HepG2 (cell line): ENCODE data around the gene CARMIL3. TPM values are rescaled to one million over a fixed set of nuclear protein-coding genes. Genes with fewer than 3 reads are reported as not detected.

Experiments used
- ATAC-seq: fragments of 200-7000 bp; cut with Tn5 transposase; 3 replicates; pipeline ENCODE4 v1.9.1; 2020; ENCODE audit warnings: mild to moderate bottlenecking, moderate library complexity
- BruUV-seq: library from RNA; stranded (reverse); fragments of 400-500 nt; replicated peaks from 2 replicates; lab custom pipeline; 2021; lab: Mats Ljungman, UMichigan
- CTCF ChIA-PET: fragments of 300-600 bp; formaldehyde crosslinking; extraction: SDS; loops from one replicate; lab custom pipeline; 2021; ENCODE audit warnings: low total read pairs, inconsistent platforms, low intra/inter-chr PET ratio; lab: Yijun Ruan, JAX
- POLR2A ChIA-PET: fragments of 350-600 bp; sonication (Branson Sonifier 250); formaldehyde crosslinking; loops from one replicate; lab custom pipeline; 2020; ENCODE audit warnings: antibody characterized with exemption, inconsistent platforms; lab: Yijun Ruan, JAX
- DNase-seq: peaks from one replicate; pipeline ENCODE4 v3.0.0-alpha.2; 2015; ENCODE audit warnings: low spot score
- FAIRE-seq: peaks from 3 replicates; lab custom pipeline; 2011; peaks lifted over from hg19 to GRCh38; lab: Jason Lieb, UNC
- H2AFZ ChIP-seq: one replicate; pipeline ENCODE4 v1.6.1; 2011; ENCODE audit warnings: low read length, inconsistent platforms
- H3K27ac ChIP-seq: fragments of 300-600 bp; 3 replicates; pipeline ENCODE4 v1.8.0; 2011; ENCODE audit warnings: mixed run types, mild to moderate bottlenecking, mixed read lengths, low read length, inconsistent platforms; ENCODE audit not compliant: insufficient read depth; ENCODE audit errors: extremely low read length
- H3K27me3 ChIP-seq, 2 experiments: fragments of 200-600 bp in 1 of 2; 2 replicates in 1 of 2; 3 replicates in 1 of 2; pipeline versions ENCODE4 v1.6.0 to v1.8.0; 2011; ENCODE audit warnings: low read length in 2 of 2, mild to moderate bottlenecking in 2 of 2, moderate library complexity in 2 of 2, inconsistent platforms in 1 of 2; ENCODE audit not compliant: insufficient read depth in 2 of 2, control insufficient read depth in 1 of 2
- H3K36me3 ChIP-seq, 2 experiments: fragments of 200-600 bp in 1 of 2; replicated peaks in 1 of 2; 2 replicates in 1 of 2; 3 replicates in 1 of 2; pipeline versions ENCODE4 v1.5.1 to v1.8.0; 2011; ENCODE audit warnings: low read length in 2 of 2, inconsistent platforms in 1 of 2; ENCODE audit not compliant: insufficient read depth in 2 of 2, control insufficient read depth in 1 of 2
- H3K4me1 ChIP-seq: 2 replicates; pipeline ENCODE4 v1.5.1; 2012; ENCODE audit warnings: low read length, inconsistent platforms; ENCODE audit not compliant: insufficient read depth
- H3K4me2 ChIP-seq: 2 replicates; pipeline ENCODE4 v1.6.0; 2011; ENCODE audit warnings: low read depth, low read length, inconsistent platforms
- H3K4me3 ChIP-seq, 3 experiments: fragments of 200-600 bp in 1 of 3; sonication (generic), shearing (Covaris generic) in 1 of 3; replicated peaks in 1 of 3; 2 replicates each; pipeline ENCODE4 v1.5.1; 2011 to 2016; ENCODE audit warnings: low read length in 3 of 3, inconsistent platforms in 2 of 3, low read depth in 2 of 3, mild to moderate bottlenecking in 2 of 3, control low read depth in 1 of 3, mixed read lengths in 1 of 3; ENCODE audit not compliant: insufficient read depth in 1 of 3
- H3K79me2 ChIP-seq: one replicate; pipeline ENCODE4 v1.6.1; 2011; ENCODE audit warnings: low read length, inconsistent platforms; ENCODE audit not compliant: insufficient read depth
- H3K9ac ChIP-seq: 2 replicates; pipeline ENCODE4 v1.6.0; 2011; ENCODE audit warnings: mild to moderate bottlenecking, low read depth, low read length, inconsistent platforms; ENCODE audit not compliant: insufficient read depth
- H3K9me3 ChIP-seq: 2 replicates; pipeline ENCODE4 v1.5.1; 2012; ENCODE audit warnings: mild to moderate bottlenecking, low read length
- H4K20me1 ChIP-seq: 2 replicates; pipeline ENCODE4 v1.6.0; 2011; ENCODE audit warnings: inconsistent platforms, mild to moderate bottlenecking, low read length, moderate library complexity; ENCODE audit not compliant: insufficient read depth
- HOXD1 ChIP-seq: sonication (generic); formaldehyde crosslinking; IDR thresholded peaks from 2 replicates; pipeline ENCODE4 v1.5.0; 2020; ENCODE audit warnings: missing genetic modification reagents
- NONO ChIP-seq, 2 experiments: fragments of 450-650 bp in 1 of 2; sonication (generic) in 1 of 2; formaldehyde crosslinking in 1 of 2; IDR thresholded peaks in 1 of 2; conservative IDR thresholded peaks in 1 of 2; 2 replicates each; pipeline versions ENCODE4 v1.6.1 to v1.8.0; 2017 to 2022; ENCODE audit warnings: mild to moderate bottlenecking in 1 of 2, missing genetic modification reagents in 1 of 2, moderate library complexity in 1 of 2
- TSC22D2 ChIP-seq: sonication (generic); formaldehyde crosslinking; IDR thresholded peaks from 2 replicates; pipeline ENCODE4 v1.5.1; 2020; ENCODE audit warnings: missing genetic modification reagents, mild to moderate bottlenecking, borderline replicate concordance
- ZBTB40 ChIP-seq, 2 experiments: fragments of 450-650 bp in 1 of 2; sonication (generic) in 1 of 2; formaldehyde crosslinking in 1 of 2; IDR thresholded peaks; 2 replicates each; pipeline versions ENCODE4 v1.6.1 to v1.8.0; 2016 to 2022; ENCODE audit warnings: antibody characterized with exemption in 1 of 2, mild to moderate bottlenecking in 1 of 2, missing genetic modification reagents in 1 of 2
- ZKSCAN5 ChIP-seq: sonication (generic); formaldehyde crosslinking; IDR thresholded peaks from 2 replicates; pipeline ENCODE4 v1.5.1; 2020; ENCODE audit warnings: mild to moderate bottlenecking, missing genetic modification reagents
- WGBS: methylation state at CpG from one replicate; pipeline ENCODE4 v1.1.6; 2017; ENCODE audit warnings: low lambda C conversion rate; 5-methylcytosine and 5-hydroxymethylcytosine counted together
- in situ Hi-C: cut with HindIII; loops from 2 replicates; pipeline ENCODE4 v1.10.0; 2017; ENCODE audit warnings: low pct_unique_long_range_greater_than_20kb; ENCODE audit not compliant: extremely low pct_ligation_motif_present
- intact Hi-C: fragments of 100-400 bp; cut with micrococcal nuclease; formaldehyde crosslinking; loops from one replicate; pipeline ENCODE4 v1.10.0; 2022; ENCODE audit not compliant: unreplicated experiment
- polyA plus RNA-seq, 8 experiments: library from polyadenylated mRNA; depleted of rRNA in 3 of 8; stranded (reverse) in 7 of 8; unstranded in 1 of 8; fragments of >200 nt; fragmentation: Illumina TruSeq in 4 of 8; extraction: Trizol in 4 of 8; gene quantifications; 2 replicates each; pipeline versions ENCODE4 v1.2.1 to v1.2.3, GENCODE V29; 2011 to 2016; ENCODE audit warnings: low read depth in 4 of 8, missing spikeins in 1 of 8, mixed read lengths in 1 of 8; ENCODE audit not compliant: insufficient read depth in 1 of 8
- total RNA-seq, 5 experiments: library from RNA; depleted of rRNA; stranded (reverse); fragments of >200 nt; fragmentation: Illumina TruSeq; extraction: Trizol; gene quantifications; 2 replicates each; pipeline ENCODE4 v1.2.3, GENCODE V29; 2016; ENCODE audit warnings: low read depth in 1 of 5
- TF ChIP-seq, protein P1 (sequence below): sonication (generic); formaldehyde crosslinking; IDR thresholded peaks from 2 replicates; pipeline ENCODE4 v1.4.0; 2020; ENCODE audit warnings: mild to moderate bottlenecking, missing genetic modification reagents

The CARMIL3 gene
- total and polyA plus RNA-seq, 2 of the 13 experiments (the other 11 are each of a cell fraction or from before 2014, with no cell fraction given): 0.27 to 0.55 TPM

DNA sequence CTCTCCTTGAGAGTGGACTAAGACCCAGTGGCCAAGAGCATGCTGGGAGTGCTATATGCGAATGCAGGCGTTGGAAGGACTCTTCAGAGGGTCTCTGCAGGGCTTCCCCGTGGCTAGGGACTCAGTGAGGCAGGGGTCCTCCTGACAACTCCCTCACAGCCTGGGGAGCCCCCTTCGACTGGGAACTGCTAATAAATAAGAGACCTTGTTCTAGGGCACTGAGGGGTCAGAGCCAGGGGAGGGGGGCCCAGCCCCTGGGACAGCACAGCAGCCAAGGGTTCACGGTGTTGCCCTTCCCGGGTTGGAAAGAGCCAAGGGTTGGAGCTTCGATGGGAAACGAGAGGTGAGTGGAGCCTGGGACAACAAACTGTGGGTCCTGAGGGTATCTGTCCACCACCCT lies 13.6 kb downstream of the CARMIL3 start:
- intact Hi-C loops: no loop called here
- H3K9me3 ChIP-seq: no peaks in the 10 kb centered on the region
- in situ Hi-C loops: no loop called here
- TF ChIP-seq, protein P1, sequence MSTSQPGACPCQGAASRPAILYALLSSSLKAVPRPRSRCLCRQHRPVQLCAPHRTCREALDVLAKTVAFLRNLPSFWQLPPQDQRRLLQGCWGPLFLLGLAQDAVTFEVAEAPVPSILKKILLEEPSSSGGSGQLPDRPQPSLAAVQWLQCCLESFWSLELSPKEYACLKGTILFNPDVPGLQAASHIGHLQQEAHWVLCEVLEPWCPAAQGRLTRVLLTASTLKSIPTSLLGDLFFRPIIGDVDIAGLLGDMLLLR: 0 out of 2 replicates have a peak, but pooled peaks have one; percentile 21
- TF ChIP-seq TSC22D2 (no peak), HOXD1 (CRISPR knock-in tag) (no peak), NONO (IDR thresholded peaks at IDR 0.05) (no peak), NONO (CRISPR knock-in tag; conservative IDR thresholded peaks at IDR 0.05) (no peak), ZKSCAN5 (CRISPR knock-in tag) (0 out of 2 replicates have a peak, but pooled peaks have one; percentile 15)
- H3K4me3 ChIP-seq: no peak overlapping the region
- H3K27me3 ChIP-seq: peaks cover 14 to 34% of the 10 kb centered on the region in 2 experiments; a peak in 3 of 5 replicates
- H3K27ac ChIP-seq: no peak overlapping the region
- FAIRE-seq (no peak), DNase-seq (no peak), ATAC-seq (no peak)
- no peak overlapping the region for H3K4me2 ChIP-seq
- no peaks in the 10 kb centered on the region for H4K20me1 ChIP-seq
- no peaks in the 10 kb centered on the region for H3K36me3 ChIP-seq
- no peaks in the 10 kb centered on the region for H3K79me2 ChIP-seq
- no peak overlapping the region for H3K9ac ChIP-seq
- H2AFZ ChIP-seq: no peak overlapping the region
- ChIA-PET CTCF (no interaction called here), POLR2A (interaction anchor here (2.4 to 4.7 kb wide), 2 partner anchors 7 to 29 kb away, joined by 14 to 62 read pairs; partner anchors contain the start of gene PCK2)
- WGBS: 21% methylated on average over 8 of the region's 8 CpGs
- no TSS peak for BruUV-seq
- H3K4me1 ChIP-seq: peaks cover 53% of the 10 kb centered on the region

DNA sequence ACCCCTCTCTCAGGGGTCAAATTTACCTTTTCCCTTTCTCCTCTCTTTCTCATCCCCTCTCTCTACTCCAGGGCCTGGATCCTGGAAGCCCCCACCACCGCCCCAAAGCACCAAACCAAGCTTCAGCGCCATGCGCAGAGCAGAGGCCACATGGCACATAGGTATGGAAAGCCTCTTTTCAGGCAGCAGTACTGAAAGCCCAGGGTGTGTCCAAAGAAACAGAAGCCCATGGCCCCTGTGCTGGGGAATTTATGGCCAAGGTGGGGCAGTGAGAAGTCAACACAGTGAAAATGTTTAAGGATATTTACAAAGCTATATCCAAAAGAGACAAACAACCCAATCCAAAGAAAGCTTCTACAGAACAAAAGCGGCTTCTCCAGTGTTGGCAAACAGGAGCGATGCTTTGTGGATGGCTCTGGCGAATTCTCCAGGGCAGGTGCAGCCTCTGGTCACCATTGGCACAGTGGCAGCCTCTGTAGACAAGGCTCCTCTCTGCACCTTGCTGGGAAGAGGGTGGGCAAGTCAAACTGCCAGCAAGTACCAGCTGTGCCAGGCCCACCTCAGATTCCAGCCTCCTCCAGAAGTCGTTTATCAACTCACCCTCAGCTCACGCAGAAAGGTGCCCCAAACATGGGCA lies 14.8 kb downstream of the CARMIL3 start:
- peaks cover 41% of the 10 kb centered on the region for H3K4me1 ChIP-seq
- ChIA-PET CTCF (no interaction called here), POLR2A (interaction anchor here (0.6 to 4.7 kb wide), 10 partner anchors 9 to 176 kb away, joined by 3 to 62 read pairs (median 8); partner anchors contain the start of genes CARMIL3, DCAF11, EMC9 and IRF9)
- ATAC-seq (peak; percentile 3; the same call in 2 of the 3 replicates), DNase-seq (no peak), FAIRE-seq (no peak)
- no peaks in the 10 kb centered on the region for H3K36me3 ChIP-seq
- 54% methylated on average over 8 of the region's 8 CpGs for WGBS
- no TSS peak for BruUV-seq
- no peak overlapping the region for H2AFZ ChIP-seq
- H3K9me3 ChIP-seq: no peaks in the 10 kb centered on the region
- H3K4me2 ChIP-seq: peak overlapping the region; percentile 74
- peak overlapping the region; percentile 3 for H3K27ac ChIP-seq
- H3K79me2 ChIP-seq: no peaks in the 10 kb centered on the region
- no peaks in the 10 kb centered on the region for H4K20me1 ChIP-seq
- intact Hi-C loops: no loop called here
- in situ Hi-C loops: no loop called here
- H3K4me3 ChIP-seq: peak overlapping the region in 2 of 3 experiments; percentile 6 to 49; a peak in 4 of 6 replicates
- peak overlapping the region; percentile 25; the same call in 1 of the 2 replicates for H3K9ac ChIP-seq
- peaks cover 14 to 41% of the 10 kb centered on the region in 2 experiments; a peak in 3 of 5 replicates for H3K27me3 ChIP-seq
- TF ChIP-seq ZBTB40 (IDR thresholded peaks at IDR 0.05) (no peak), ZBTB40 (CRISPR knock-in tag; IDR thresholded peaks at IDR 0.05) (peak; percentile 5; the same call in 1 of the 2 replicates)
